Measurements from ENCODE around the gene EFHC2. TPM values are rescaled to one million over a fixed set of nuclear protein-coding genes. Genes with fewer than 3 reads are reported as not detected.
"Not testable (repeated sequence)": the region's sequence is repeated elsewhere in the genome, so short reads cannot be mapped to it uniquely, and the experiment has no call there.

Gene EFHC2
- total RNA-seq, 1 experiment from 2014 or later: not detected

GRCh38 chrX:44308869-44309268, 34.6 kb downstream of the EFHC2 start:
- in situ Hi-C loops (cut with HindIII; ENCODE audit: low pct_unique_long_range_greater_than_20kb, low sequenced_read_pairs): no loop called here
- DNase-seq (ENCODE audit: low read depth, low spot score): no peak

- in situ Hi-C loops (cut with HindIII; ENCODE audit: low pct_unique_long_range_greater_than_20kb, low sequenced_read_pairs): no loop called here
- no peak for DNase-seq (ENCODE audit: low read depth, low spot score)
These were observed 37.1 kb downstream of the EFHC2 start for GRCh38 chrX:44306356-44306755.

GRCh38 chrX:44305921-44306320, 37.6 kb downstream of the EFHC2 start:
- in situ Hi-C loops (cut with HindIII; ENCODE audit: low pct_unique_long_range_greater_than_20kb, low sequenced_read_pairs): no loop called here
- DNase-seq (ENCODE audit: low read depth, low spot score): no peak

GRCh38 chrX:44303119-44303518, 40.4 kb downstream of the EFHC2 start:
- in situ Hi-C loops (cut with HindIII; ENCODE audit: low pct_unique_long_range_greater_than_20kb, low sequenced_read_pairs): no loop called here
- no peak for DNase-seq (ENCODE audit: low read depth, low spot score)

GRCh38 chrX:44299177-44299576, 44.3 kb downstream of the EFHC2 start:
- in situ Hi-C loops (cut with HindIII; ENCODE audit: low pct_unique_long_range_greater_than_20kb, low sequenced_read_pairs): no loop called here
- DNase-seq (ENCODE audit: low read depth, low spot score): no peak

GRCh38 chrX:44291468-44292092, 51.9 kb downstream of the EFHC2 start:
- in situ Hi-C loops (cut with HindIII; ENCODE audit: low pct_unique_long_range_greater_than_20kb, low sequenced_read_pairs): no loop called here
- no peak for DNase-seq (ENCODE audit: low read depth, low spot score)

GRCh38 chrX:44290718-44291117, 52.8 kb downstream of the EFHC2 start:
- no peak for DNase-seq (ENCODE audit: low read depth, low spot score)
- in situ Hi-C loops (cut with HindIII; ENCODE audit: low pct_unique_long_range_greater_than_20kb, low sequenced_read_pairs): no loop called here

- DNase-seq (ENCODE audit: low read depth, low spot score): no peak
- in situ Hi-C loops (cut with HindIII; ENCODE audit: low pct_unique_long_range_greater_than_20kb, low sequenced_read_pairs): no loop called here
These were observed 60.7 kb downstream of the EFHC2 start for GRCh38 chrX:44282753-44283152.

GRCh38 chrX:44280116-44280515, 63.4 kb downstream of the EFHC2 start:
- DNase-seq (ENCODE audit: low read depth, low spot score): no peak
- in situ Hi-C loops (cut with HindIII; ENCODE audit: low pct_unique_long_range_greater_than_20kb, low sequenced_read_pairs): no loop called here

GRCh38 chrX:44274096-44274495, 69.4 kb downstream of the EFHC2 start:
- DNase-seq (ENCODE audit: low read depth, low spot score): no peak
- in situ Hi-C loops (cut with HindIII; ENCODE audit: low pct_unique_long_range_greater_than_20kb, low sequenced_read_pairs): no loop called here

- DNase-seq (ENCODE audit: low read depth, low spot score): no peak
- in situ Hi-C loops (cut with HindIII; ENCODE audit: low pct_unique_long_range_greater_than_20kb, low sequenced_read_pairs): no loop called here
These were observed 75.6 kb downstream of the EFHC2 start for GRCh38 chrX:44267861-44268260.

GRCh38 chrX:44267116-44267515, 76.4 kb downstream of the EFHC2 start:
- no peak for DNase-seq (ENCODE audit: low read depth, low spot score)
- in situ Hi-C loops (cut with HindIII; ENCODE audit: low pct_unique_long_range_greater_than_20kb, low sequenced_read_pairs): no loop called here

GRCh38 chrX:44265559-44265958, 77.9 kb downstream of the EFHC2 start:
- in situ Hi-C loops (cut with HindIII; ENCODE audit: low pct_unique_long_range_greater_than_20kb, low sequenced_read_pairs): no loop called here
- DNase-seq (ENCODE audit: low read depth, low spot score): no peak

- in situ Hi-C loops (cut with HindIII; ENCODE audit: low pct_unique_long_range_greater_than_20kb, low sequenced_read_pairs): no loop called here
- no peak for DNase-seq (ENCODE audit: low read depth, low spot score)
These were observed 78.5 kb downstream of the EFHC2 start for GRCh38 chrX:44264936-44265335.

GRCh38 chrX:44261286-44261685, 82.2 kb downstream of the EFHC2 start:
- in situ Hi-C loops (cut with HindIII; ENCODE audit: low pct_unique_long_range_greater_than_20kb, low sequenced_read_pairs): no loop called here

GRCh38 chrX:44260609-44261008, 82.9 kb downstream of the EFHC2 start:
- DNase-seq (ENCODE audit: low read depth, low spot score): no peak
- in situ Hi-C loops (cut with HindIII; ENCODE audit: low pct_unique_long_range_greater_than_20kb, low sequenced_read_pairs): no loop called here

More at GRCh38 chrX:44261286-44261685, 82.2 kb downstream of the EFHC2 start:
- DNase-seq (ENCODE audit: low read depth, low spot score): no peak

- DNase-seq (ENCODE audit: low read depth, low spot score); in situ Hi-C loops (cut with HindIII; ENCODE audit: low pct_unique_long_range_greater_than_20kb, low sequenced_read_pairs): not testable (repeated sequence)
These were observed 87.7 kb downstream of the EFHC2 start for GRCh38 chrX:44255742-44256141.

GRCh38 chrX:44253575-44253942, 89.9 kb downstream of the EFHC2 start:
- DNase-seq (ENCODE audit: low read depth, low spot score): no peak
- in situ Hi-C loops (cut with HindIII; ENCODE audit: low pct_unique_long_range_greater_than_20kb, low sequenced_read_pairs): no loop called here

- DNase-seq (ENCODE audit: low read depth, low spot score); in situ Hi-C loops (cut with HindIII; ENCODE audit: low pct_unique_long_range_greater_than_20kb, low sequenced_read_pairs): not testable (repeated sequence)
These were observed 90.5 kb downstream of the EFHC2 start for GRCh38 chrX:44252688-44253574.
